ENCODE measurements around the gene GALC.
A peak's percentile ranks its signal among the peaks of the same experiment; 100 is the strongest.

GALC gene

DNA sequence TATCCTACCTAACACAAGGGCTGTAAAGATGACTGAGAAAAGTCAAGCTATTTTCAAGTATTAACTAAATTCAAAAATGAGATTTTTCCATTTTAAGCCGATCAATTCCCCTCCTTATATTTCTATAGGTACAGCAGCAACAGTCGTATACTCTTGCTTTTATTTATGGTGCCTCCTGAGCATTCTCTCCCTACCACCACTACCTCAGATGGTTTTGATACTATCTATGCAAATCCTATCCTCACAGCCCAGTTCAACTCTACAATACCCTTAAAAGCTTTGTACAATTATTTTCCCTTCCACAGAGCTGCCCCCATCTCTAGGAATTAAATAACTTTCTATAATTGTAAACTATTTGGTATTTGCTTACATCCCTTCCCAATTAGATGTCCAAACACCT, 52.1 kb downstream of the GALC start:
- H3K4me3 ChIP-seq (replicated peaks; ENCODE audit: low read depth, low read length) = no peak overlapping the region
- no peak for TF ChIP-seq CTCF (IDR thresholded peaks at IDR 0.05; ENCODE audit: low read length, missing control alignments)
- no peak for DNase-seq (ENCODE audit: low read depth)

GRCh38 chr14:87940382-87940781, 52.6 kb downstream of the GALC start:
- TF ChIP-seq CTCF (IDR thresholded peaks at IDR 0.05; ENCODE audit: low read length, missing control alignments) = no peak
- DNase-seq (ENCODE audit: low read depth) = no peak
- H3K4me3 ChIP-seq (replicated peaks; ENCODE audit: low read depth, low read length) = no peak overlapping the region

GRCh38 chr14:87935886-87936285, 57.1 kb downstream of the GALC start:
- DNase-seq (ENCODE audit: low read depth) = no peak
- H3K4me3 ChIP-seq (replicated peaks; ENCODE audit: low read depth, low read length) = no peak overlapping the region
- no peak for TF ChIP-seq CTCF (IDR thresholded peaks at IDR 0.05; ENCODE audit: low read length, missing control alignments)

DNA sequence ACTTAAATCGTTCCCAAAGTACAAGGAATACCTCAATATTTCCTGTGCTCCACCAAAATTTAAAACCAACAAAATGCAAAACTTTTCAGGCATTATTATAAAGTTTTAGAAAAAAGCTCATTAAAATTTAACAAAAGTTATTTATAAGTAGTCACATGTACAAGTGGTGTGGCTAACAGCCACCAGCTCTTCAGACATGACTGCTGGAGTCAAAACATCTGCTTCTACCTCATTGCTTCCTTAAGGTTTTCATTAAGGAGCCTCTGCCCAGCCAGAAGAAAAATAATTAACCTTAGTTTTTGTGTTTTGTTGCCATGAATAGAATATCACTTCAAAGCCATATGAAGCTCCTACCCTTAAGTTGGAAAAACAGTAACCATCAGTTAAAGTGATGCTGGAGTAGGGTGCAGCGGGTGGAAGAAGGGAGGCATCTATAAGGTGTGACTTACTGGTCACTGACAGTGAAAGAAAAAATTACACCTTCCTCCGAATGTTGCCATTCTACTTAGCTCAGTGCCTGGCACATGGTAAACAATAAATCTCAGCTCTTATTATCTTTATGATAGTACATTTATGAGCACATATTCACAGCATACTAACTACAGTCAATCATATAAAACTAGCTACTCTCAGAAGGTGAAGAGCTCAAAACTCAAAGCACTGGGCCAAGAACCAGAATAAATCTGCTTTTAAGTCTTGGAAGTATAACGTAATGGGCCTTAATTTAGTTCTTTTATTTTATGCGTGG, 57.7 kb downstream of the GALC start:
- no peak for TF ChIP-seq CTCF (IDR thresholded peaks at IDR 0.05; ENCODE audit: low read length, missing control alignments)
- DNase-seq (ENCODE audit: low read depth) = no peak
- no peak overlapping the region for H3K4me3 ChIP-seq (replicated peaks; ENCODE audit: low read depth, low read length)

DNA sequence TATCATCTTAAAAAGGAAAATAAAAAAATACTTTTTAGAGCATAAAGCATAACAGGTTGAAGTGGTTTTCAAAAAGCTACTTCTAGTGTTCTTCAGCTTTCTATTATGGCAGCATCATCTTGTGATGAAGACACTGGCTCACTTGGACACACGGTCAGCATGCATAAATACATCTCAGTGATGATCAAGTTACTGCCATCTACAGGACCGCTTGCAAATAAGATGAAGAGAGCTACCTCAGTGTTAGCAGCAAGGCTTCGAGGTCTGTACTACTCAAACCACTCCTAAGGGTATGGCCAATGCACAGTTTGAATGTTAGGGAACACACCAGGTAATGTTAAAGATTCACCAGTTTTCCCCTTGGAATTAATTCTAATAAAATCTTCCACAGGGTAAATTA, 58.8 kb downstream of the GALC start:
- no peak overlapping the region for H3K4me3 ChIP-seq (replicated peaks; ENCODE audit: low read depth, low read length)
- no peak for TF ChIP-seq CTCF (IDR thresholded peaks at IDR 0.05; ENCODE audit: low read length, missing control alignments)
- DNase-seq (ENCODE audit: low read depth) = peak; percentile 8

DNA sequence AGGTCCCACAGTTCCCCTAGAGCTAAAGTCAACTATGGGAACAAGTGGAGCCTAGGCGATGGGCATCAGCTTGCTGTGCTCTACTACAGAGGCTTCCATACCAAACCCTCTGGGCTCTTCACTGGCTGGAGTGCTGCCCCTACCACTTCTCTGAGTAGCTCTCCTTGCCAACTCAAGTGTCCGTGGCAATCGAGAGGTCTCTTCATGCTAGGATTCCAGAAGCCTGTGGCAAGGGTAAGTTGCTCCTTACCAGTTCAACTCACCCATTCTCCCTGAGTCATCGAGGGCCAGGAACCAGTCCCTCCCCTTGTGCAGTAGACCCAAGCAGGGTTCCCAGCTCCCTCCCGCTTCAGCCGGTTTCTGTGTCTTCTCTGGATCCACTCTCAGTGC, 76.1 kb downstream of the GALC start:
- no peak for DNase-seq (ENCODE audit: low read depth)
- no peak for TF ChIP-seq CTCF (IDR thresholded peaks at IDR 0.05; ENCODE audit: low read length, missing control alignments)

More for the DNA sequence above, 76.1 kb downstream of the GALC start:
- H3K4me3 ChIP-seq (replicated peaks; ENCODE audit: low read depth, low read length) = no peak overlapping the region
